ENCODE results near the gene TRIM28.

DNA sequence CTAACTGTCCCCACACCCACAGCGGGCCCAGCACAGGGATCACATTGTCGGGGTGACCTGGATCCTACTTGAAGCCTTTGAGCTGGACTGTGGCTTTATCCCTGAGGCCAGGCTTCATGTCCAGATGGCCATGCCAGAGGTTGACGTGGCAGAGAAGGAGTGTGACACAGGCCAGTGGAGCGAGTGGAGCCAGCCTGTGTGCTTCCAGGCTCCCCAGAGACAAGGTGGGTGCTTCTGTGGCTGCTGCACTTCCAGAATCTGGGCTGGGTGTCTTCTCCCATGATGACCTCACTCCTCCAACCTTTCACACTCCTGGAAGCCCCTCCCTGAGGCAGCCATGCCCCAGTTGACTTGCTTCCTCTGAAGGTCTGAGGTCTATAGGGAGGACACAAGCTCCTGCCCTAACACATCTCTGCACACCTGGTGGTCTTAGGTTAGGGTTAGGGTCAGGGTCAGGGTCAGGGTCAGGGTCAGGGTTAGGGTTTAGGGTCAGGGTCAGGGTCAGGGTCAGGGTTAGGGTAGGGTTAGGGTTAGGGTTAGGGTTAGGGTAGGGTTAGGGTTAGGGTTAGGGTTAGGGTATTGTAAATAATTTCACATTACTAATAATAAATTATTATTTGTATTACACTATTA, 42.4 kb downstream of the TRIM28 start:
- TF ChIP-seq CTCF (IDR thresholded peaks at IDR 0.05) (no peak), POLR2AphosphoS5 (IDR thresholded peaks at IDR 0.05) (no peak)

All from stomach (tissue), 4 donors.